Measurements from ENCODE around the gene SNAPIN.

GRCh38 chr1:153658400-153659174, at the start of gene SNAPIN:
- TF ChIP-seq POLR2A (IDR thresholded peaks at IDR 0.05), result peak; percentile 63
- TF ChIP-seq, protein P1, sequence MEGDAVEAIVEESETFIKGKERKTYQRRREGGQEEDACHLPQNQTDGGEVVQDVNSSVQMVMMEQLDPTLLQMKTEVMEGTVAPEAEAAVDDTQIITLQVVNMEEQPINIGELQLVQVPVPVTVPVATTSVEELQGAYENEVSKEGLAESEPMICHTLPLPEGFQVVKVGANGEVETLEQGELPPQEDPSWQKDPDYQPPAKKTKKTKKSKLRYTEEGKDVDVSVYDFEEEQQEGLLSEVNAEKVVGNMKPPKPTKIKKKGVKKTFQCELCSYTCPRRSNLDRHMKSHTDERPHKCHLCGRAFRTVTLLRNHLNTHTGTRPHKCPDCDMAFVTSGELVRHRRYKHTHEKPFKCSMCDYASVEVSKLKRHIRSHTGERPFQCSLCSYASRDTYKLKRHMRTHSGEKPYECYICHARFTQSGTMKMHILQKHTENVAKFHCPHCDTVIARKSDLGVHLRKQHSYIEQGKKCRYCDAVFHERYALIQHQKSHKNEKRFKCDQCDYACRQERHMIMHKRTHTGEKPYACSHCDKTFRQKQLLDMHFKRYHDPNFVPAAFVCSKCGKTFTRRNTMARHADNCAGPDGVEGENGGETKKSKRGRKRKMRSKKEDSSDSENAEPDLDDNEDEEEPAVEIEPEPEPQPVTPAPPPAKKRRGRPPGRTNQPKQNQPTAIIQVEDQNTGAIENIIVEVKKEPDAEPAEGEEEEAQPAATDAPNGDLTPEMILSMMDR (IDR thresholded peaks at IDR 0.05), result peak in 3 of 4 donors; percentile 17 to 25 (median 25)

All from right lobe of liver (tissue), 4 donors.